AG04450 (cell line): ENCODE results near the gene FRMD4B. TPM values are rescaled to one million over a fixed set of nuclear protein-coding genes. Genes with fewer than 3 reads are reported as not detected.

Experiments
- CTCF ChIA-PET: fragments of 300-600, 350-600 bp; formaldehyde crosslinking; extraction: SDS; loops from one replicate; lab custom pipeline; 2022; ENCODE audit warnings: antibody characterized with exemption, inconsistent platforms; lab: Charles Lee
- POLR2A ChIA-PET: fragments of 350-600 bp; formaldehyde crosslinking; extraction: SDS; loops from one replicate; lab custom pipeline; 2021; ENCODE audit warnings: antibody characterized with exemption, inconsistent platforms; lab: Yijun Ruan, JAX
- DNase-seq: peaks from one replicate; pipeline ENCODE4 v3.0.0-alpha.2; 2011; ENCODE audit warnings: low read depth, low spot score
- H3K27ac ChIP-seq: one replicate; pipeline ENCODE4 v1.5.1; 2012; ENCODE audit warnings: low read depth, low read length, control low read depth
- H3K27me3 ChIP-seq: one replicate; pipeline ENCODE4 v1.6.0; 2012; ENCODE audit warnings: low read length; ENCODE audit not compliant: control insufficient read depth, insufficient read depth
- H3K4me3 ChIP-seq: 2 replicates; pipeline ENCODE4 v1.5.1; 2011; ENCODE audit warnings: mild to moderate bottlenecking, low read depth, low read length, control low read depth
- H3K9me3 ChIP-seq: 2 replicates; pipeline ENCODE4 v1.5.1; 2012; ENCODE audit warnings: low read length; ENCODE audit not compliant: control insufficient read depth, insufficient read depth
- polyA plus RNA-seq: library from polyadenylated mRNA; depleted of rRNA; stranded (reverse); fragments of >200 nt; gene quantifications from 2 replicates; pipeline ENCODE4 v1.2.3, GENCODE V29; 2011
- TF ChIP-seq, protein P1 (sequence below): IDR thresholded peaks from 2 replicates; pipeline ENCODE4 v1.5.1; 2011; ENCODE audit warnings: low read depth, low read length, control low read depth, inconsistent platforms

The FRMD4B gene
- polyA plus RNA-seq, 1 experiment, result 0.09 TPM

DNA sequence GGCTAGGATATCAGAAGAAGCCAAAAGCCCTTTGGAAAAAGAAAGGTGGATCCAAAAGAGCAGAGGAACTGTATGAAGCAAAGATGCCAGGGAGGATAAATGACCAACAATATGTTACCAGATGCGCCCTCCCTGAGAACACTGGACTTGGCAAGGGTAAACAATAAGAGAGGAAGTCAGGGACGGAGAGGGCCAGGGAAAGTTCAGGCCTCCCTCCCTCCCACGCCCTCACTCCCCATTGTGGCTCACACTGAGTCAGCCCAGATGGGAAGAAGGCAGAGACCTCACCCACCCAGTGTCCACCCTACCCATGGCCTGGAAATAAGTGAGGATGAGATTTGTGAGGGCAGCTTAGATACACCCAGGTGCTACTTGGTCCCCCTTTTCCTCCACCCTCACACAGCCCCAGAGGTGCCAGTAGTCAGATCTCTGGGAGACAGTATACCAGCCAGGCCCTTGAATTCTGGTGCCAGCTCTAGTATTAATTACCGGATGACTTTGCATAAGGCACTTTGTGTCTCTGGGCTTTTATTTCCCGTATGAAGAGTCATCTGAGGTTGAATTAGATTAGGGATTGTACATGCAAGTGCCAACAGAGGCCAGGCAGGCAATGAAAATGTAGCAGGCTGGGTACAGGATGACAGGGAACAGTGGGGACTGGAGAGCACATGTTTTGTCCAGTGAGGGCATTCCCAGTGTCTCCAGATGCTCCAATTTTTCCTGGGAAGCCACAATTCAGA lies 35.1 kb upstream of the FRMD4B start:
- no peak overlapping the region for H3K4me3 ChIP-seq
- H3K9me3 ChIP-seq, result no peaks in the 10 kb centered on the region
- no peak overlapping the region for H3K27ac ChIP-seq
- no peak for DNase-seq
- H3K27me3 ChIP-seq, result no peaks in the 10 kb centered on the region
- CTCF ChIA-PET, result no interaction called here
- POLR2A ChIA-PET, result no interaction called here
- TF ChIP-seq, protein P1, sequence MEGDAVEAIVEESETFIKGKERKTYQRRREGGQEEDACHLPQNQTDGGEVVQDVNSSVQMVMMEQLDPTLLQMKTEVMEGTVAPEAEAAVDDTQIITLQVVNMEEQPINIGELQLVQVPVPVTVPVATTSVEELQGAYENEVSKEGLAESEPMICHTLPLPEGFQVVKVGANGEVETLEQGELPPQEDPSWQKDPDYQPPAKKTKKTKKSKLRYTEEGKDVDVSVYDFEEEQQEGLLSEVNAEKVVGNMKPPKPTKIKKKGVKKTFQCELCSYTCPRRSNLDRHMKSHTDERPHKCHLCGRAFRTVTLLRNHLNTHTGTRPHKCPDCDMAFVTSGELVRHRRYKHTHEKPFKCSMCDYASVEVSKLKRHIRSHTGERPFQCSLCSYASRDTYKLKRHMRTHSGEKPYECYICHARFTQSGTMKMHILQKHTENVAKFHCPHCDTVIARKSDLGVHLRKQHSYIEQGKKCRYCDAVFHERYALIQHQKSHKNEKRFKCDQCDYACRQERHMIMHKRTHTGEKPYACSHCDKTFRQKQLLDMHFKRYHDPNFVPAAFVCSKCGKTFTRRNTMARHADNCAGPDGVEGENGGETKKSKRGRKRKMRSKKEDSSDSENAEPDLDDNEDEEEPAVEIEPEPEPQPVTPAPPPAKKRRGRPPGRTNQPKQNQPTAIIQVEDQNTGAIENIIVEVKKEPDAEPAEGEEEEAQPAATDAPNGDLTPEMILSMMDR, result no peak

DNA sequence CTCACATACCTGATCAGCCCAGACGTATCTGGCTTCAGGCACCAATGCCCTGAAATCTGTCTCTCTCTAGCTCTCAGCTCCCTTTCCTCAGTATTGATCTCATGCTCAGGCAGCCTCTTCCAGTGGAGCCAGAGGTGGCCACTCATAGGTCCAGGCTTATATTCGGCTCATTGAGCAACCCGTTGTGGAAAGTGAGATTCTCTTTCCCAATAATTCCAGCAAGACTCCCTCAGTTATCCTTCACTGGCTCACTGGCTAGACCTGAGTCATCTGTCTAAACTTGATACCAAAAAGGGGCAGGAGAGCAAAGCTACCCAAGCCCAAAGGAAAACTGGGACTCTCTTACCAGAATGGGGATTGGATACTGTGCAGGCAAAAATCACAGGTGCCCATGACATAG lies 33.4 kb upstream of the FRMD4B start:
- Histone ChIP-seq H3K9me3 (no peaks in the 10 kb centered on the region), H3K27ac (no peak overlapping the region), H3K4me3 (no peak overlapping the region), H3K27me3 (no peaks in the 10 kb centered on the region)
- ChIA-PET POLR2A (no interaction called here), CTCF (no interaction called here)
- TF ChIP-seq, protein P1, result no peak
- no peak for DNase-seq

DNA sequence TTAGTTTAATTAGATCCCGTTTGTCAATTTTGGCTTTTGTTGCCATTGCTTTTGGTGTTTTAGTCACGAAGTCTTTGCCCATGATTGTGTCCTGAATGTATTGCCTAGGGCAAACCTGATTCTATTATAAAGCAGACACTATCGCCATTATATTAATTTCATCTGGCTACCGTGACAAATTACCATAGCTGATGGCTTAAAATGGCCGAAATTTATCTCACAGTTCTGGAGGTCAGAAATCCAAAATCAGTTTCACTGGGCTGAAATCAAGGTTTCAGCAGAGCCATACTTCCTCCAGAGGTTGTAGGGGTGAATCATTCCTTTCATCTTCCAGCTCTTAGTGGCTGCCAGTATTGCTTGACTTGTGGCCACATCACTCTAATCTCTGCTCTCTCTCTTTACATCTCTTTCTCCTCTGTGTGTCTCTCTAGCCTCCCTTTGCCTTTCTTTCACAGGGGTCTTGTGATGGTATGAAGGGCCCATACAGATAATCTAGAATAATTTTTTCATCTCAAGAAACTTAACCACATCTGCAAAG lies 31.7 kb upstream of the FRMD4B start:
- no peaks in the 10 kb centered on the region for H3K9me3 ChIP-seq
- no peak for DNase-seq
- CTCF ChIA-PET, result interaction anchor here (0.7 kb wide), 1 partner anchor 22 kb away, joined by 3 read pairs; no protein-coding TSS in a partner anchor
- no peaks in the 10 kb centered on the region for H3K27me3 ChIP-seq
- POLR2A ChIA-PET, result no interaction called here
- H3K4me3 ChIP-seq, result no peak overlapping the region
- TF ChIP-seq, protein P1, result no peak
- no peak overlapping the region for H3K27ac ChIP-seq

DNA sequence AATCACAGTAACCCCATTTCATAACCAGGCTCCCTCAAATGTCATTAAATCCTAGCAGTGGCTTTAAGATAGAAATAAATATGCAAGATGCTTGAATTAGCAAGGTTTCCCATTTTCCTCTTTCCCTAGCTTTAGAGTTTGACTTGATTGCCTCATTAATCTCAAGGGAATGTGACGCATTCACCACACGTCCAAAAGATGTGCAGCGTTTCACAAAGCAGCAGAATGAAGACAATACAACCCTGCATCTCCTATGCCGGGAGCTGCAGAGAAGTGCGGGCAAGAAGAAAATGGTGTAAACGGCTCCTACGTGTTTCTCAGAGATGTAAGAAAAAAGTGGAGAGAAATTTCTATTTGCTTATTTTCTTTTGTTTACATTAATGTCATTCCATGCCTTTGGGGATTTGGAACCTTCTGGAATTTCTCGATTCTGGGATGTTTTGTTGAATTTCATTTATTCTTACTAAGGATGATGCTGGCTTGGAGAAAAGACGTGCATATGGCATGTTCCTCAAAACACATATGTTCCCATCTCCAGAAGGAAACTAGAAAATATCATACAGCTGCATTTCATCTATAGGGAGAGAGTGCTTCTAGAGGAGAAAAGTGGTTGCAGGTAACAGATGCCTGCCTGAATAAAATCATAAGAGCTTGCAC lies 27.8 kb upstream of the FRMD4B start:
- no peaks in the 10 kb centered on the region for H3K27me3 ChIP-seq
- DNase-seq, result no peak
- CTCF ChIA-PET, result interaction anchor here (1.0 to 6.8 kb wide), 4 partner anchors 9 to 294 kb away, joined by 3 to 64 read pairs (median 5); no protein-coding TSS in a partner anchor

More for the DNA sequence above, 27.8 kb upstream of the FRMD4B start:
- Histone ChIP-seq H3K9me3 (no peaks in the 10 kb centered on the region), H3K27ac (no peak overlapping the region), H3K4me3 (no peak overlapping the region)
- POLR2A ChIA-PET, result no interaction called here
- TF ChIP-seq, protein P1, result no peak
